GM12878 (cell line): ENCODE results near the gene CHURC1. TPM values are rescaled to one million over a fixed set of nuclear protein-coding genes. Genes with fewer than 3 reads are reported as not detected.

Source experiments
- ATAC-seq: fragments of 200-7000 bp; cut with Tn5 transposase; 3 replicates; pipeline ENCODE4 v1.9.1; 2020; ENCODE audit warnings: mild to moderate bottlenecking, moderate library complexity
- BruUV-seq: library from RNA; stranded (reverse); fragments of 400-500 nt; replicated peaks from 2 replicates; lab custom pipeline; 2021; lab: Mats Ljungman, UMichigan
- CTCF ChIA-PET: fragments of 300-600 bp; sonication (Branson Sonifier 250); formaldehyde crosslinking; extraction: SDS; loops from one replicate; lab custom pipeline; 2021; ENCODE audit warnings: inconsistent platforms; lab: Yijun Ruan, JAX
- POLR2A ChIA-PET: fragments of 350-600 bp; formaldehyde crosslinking; extraction: SDS; loops from one replicate; lab custom pipeline; 2021; ENCODE audit warnings: inconsistent platforms; lab: Charles Lee
- RAD21 ChIA-PET: fragments of 300-600 bp; sonication (Branson Sonifier 250); formaldehyde crosslinking; loops from one replicate; lab custom pipeline; 2023; ENCODE audit warnings: antibody characterized with exemption; ENCODE audit not compliant: unreplicated experiment; lab: Charles Lee
- SMC1A ChIA-PET: fragments of 300-600 bp; sonication (Branson Sonifier 250); formaldehyde crosslinking; loops from one replicate; lab custom pipeline; 2023; ENCODE audit not compliant: unreplicated experiment, uncharacterized antibody; lab: Charles Lee
- DNase-seq: peaks from one replicate; pipeline ENCODE4 v3.0.0-alpha.2; 2011; ENCODE audit warnings: low read depth, low spot score
- FAIRE-seq: peaks from 3 replicates; lab custom pipeline; 2011; peaks lifted over from hg19 to GRCh38; lab: Jason Lieb, UNC
- H2AFZ ChIP-seq: 2 replicates; pipeline ENCODE4 v1.6.0; 2011; ENCODE audit warnings: low read depth, low read length, control low read depth; ENCODE audit not compliant: control insufficient read depth
- H3K27ac ChIP-seq: 2 replicates; pipeline ENCODE4 v1.5.1; 2011; ENCODE audit warnings: control low read depth; ENCODE audit not compliant: control insufficient read depth, insufficient read depth
- H3K27me3 ChIP-seq, 2 experiments: replicated peaks in 1 of 2; 2 replicates each; pipeline versions ENCODE4 v1.6.0 to v1.6.1; 2011; ENCODE audit warnings: low read length in 1 of 2; ENCODE audit not compliant: control insufficient read depth in 2 of 2, insufficient read depth in 2 of 2
- H3K36me3 ChIP-seq, 2 experiments: 2 replicates each; pipeline ENCODE4 v1.5.1; 2011; ENCODE audit warnings: low read length in 1 of 2; ENCODE audit not compliant: control insufficient read depth in 2 of 2, insufficient read depth in 2 of 2
- H3K4me1 ChIP-seq: 2 replicates; pipeline ENCODE4 v1.6.1; 2011; ENCODE audit warnings: mild to moderate bottlenecking, low read length, moderate library complexity, mixed read lengths; ENCODE audit not compliant: control insufficient read depth, insufficient read depth
- H3K4me2 ChIP-seq: 2 replicates; pipeline ENCODE4 v1.6.0; 2011; ENCODE audit warnings: control low read depth; ENCODE audit not compliant: control insufficient read depth, insufficient read depth
- H3K4me3 ChIP-seq: fragments of 200-600 bp; sonication (generic); 2 replicates; pipeline ENCODE4 v1.5.1; 2016
- H3K79me2 ChIP-seq: 2 replicates; pipeline ENCODE4 v1.6.0; 2011; ENCODE audit warnings: low read length; ENCODE audit not compliant: control insufficient read depth, insufficient read depth
- H3K9ac ChIP-seq: 2 replicates; pipeline ENCODE4 v1.8.0; 2011; ENCODE audit warnings: low read length, control low read depth, mixed read lengths; ENCODE audit not compliant: control insufficient read depth, insufficient read depth
- H3K9me3 ChIP-seq: replicated peaks from 3 replicates; pipeline ENCODE4 v1.5.1; 2011; ENCODE audit warnings: mild to moderate bottlenecking, low read length; ENCODE audit not compliant: control insufficient read depth, insufficient read depth
- H4K20me1 ChIP-seq: 2 replicates; pipeline ENCODE4 v1.6.0; 2011; ENCODE audit not compliant: control insufficient read depth, insufficient read depth
- BCL11A ChIP-seq: IDR thresholded peaks from 2 replicates; pipeline ENCODE4 v1.6.1; 2011; ENCODE audit warnings: low read depth, low read length
- ESRRA ChIP-seq: IDR thresholded peaks from 2 replicates; pipeline ENCODE4 v1.6.1; 2012; ENCODE audit warnings: mild to moderate bottlenecking, low read length, improper control_type of control experiment
- EZH2 ChIP-seq: IDR thresholded peaks from 2 replicates; pipeline ENCODE4 v1.6.1; 2012; ENCODE audit warnings: low read depth, mild to moderate bottlenecking, control low read depth, inconsistent platforms, low read length, borderline replicate concordance; ENCODE audit not compliant: control insufficient read depth
- GABPA ChIP-seq: IDR thresholded peaks from 2 replicates; pipeline ENCODE4 v1.6.1; 2014; ENCODE audit warnings: antibody characterized with exemption, low read depth, mild to moderate bottlenecking, inconsistent platforms
- MYB ChIP-seq: fragments of 150-350 bp; IDR thresholded peaks from 2 replicates; pipeline ENCODE4 v1.6.1; 2014; ENCODE audit warnings: mild to moderate bottlenecking, low read depth, low read length, borderline replicate concordance
- PAX5 ChIP-seq: IDR thresholded peaks from 2 replicates; pipeline ENCODE4 v1.6.1; 2011; ENCODE audit warnings: low read depth, low read length, borderline replicate concordance
- RELB ChIP-seq: fragments of 450-650 bp; IDR thresholded peaks from 2 replicates; pipeline ENCODE4 v1.6.1; 2017; ENCODE audit warnings: low read depth, mild to moderate bottlenecking, moderate library complexity
- RFX5 ChIP-seq: IDR thresholded peaks from 2 replicates; pipeline ENCODE4 v1.6.1; 2011; ENCODE audit warnings: low read depth, low read length, improper control_type of control experiment
- SRF ChIP-seq, 2 experiments: IDR thresholded peaks; 2 replicates each; pipeline ENCODE4 v1.6.1; 2011; ENCODE audit warnings: low read depth in 2 of 2, low read length in 2 of 2, mild to moderate bottlenecking in 1 of 2, moderate library complexity in 1 of 2
- STAT1 ChIP-seq: fragments of 450-650 bp; conservative IDR thresholded peaks from 2 replicates; pipeline ENCODE4 v1.6.1; 2014; ENCODE audit warnings: antibody characterized with exemption, mild to moderate bottlenecking
- TBL1XR1 ChIP-seq: IDR thresholded peaks from 2 replicates; pipeline ENCODE4 v1.6.1; 2012; ENCODE audit warnings: low read depth, low read length, improper control_type of control experiment
- ZBTB40 ChIP-seq: fragments of 450-650 bp; IDR thresholded peaks from 2 replicates; pipeline ENCODE4 v1.6.1; 2016; ENCODE audit warnings: mild to moderate bottlenecking, moderate library complexity, borderline replicate concordance
- ZNF622 ChIP-seq: fragments of 450-650 bp; IDR thresholded peaks from 2 replicates; pipeline ENCODE4 v1.6.1; 2017; ENCODE audit warnings: mild to moderate bottlenecking, inconsistent platforms
- WGBS: methylation state at CpG from one replicate; pipeline ENCODE4 v1.1.6; 2016; ENCODE audit warnings: low lambda C conversion rate; ENCODE audit not compliant: insufficient replicate concordance, insufficient coverage; ENCODE audit errors: missing lambda C conversion rate; 5-methylcytosine and 5-hydroxymethylcytosine counted together
- in situ Hi-C: fragments of 300-500 bp; cut with MboI; formaldehyde crosslinking; loops from 9 replicates; pipeline ENCODE4 v1.14.3; 2018; ENCODE audit warnings: mixed read lengths
- intact Hi-C: fragments of 100-400 bp; cut with micrococcal nuclease; formaldehyde crosslinking; loops from one replicate; pipeline ENCODE4 v1.14.2; 2022; ENCODE audit not compliant: unreplicated experiment
- polyA plus RNA-seq, 11 experiments: library from polyadenylated mRNA; depleted of rRNA in 4 of 11; unstranded in 6 of 11; stranded (reverse) in 5 of 11; fragments of >200 nt; fragmentation: Nextera tagmentation in 4 of 11; fragmentation: Illumina TruSeq in 1 of 11; extraction: Ambion mirVana in 4 of 11; extraction: Trizol in 1 of 11; gene quantifications; 1 replicate in 1 of 11; 2 replicates in 10 of 11; pipeline versions ENCODE4 v1.2.1 to v1.2.3, GENCODE V29; 2011 to 2016; ENCODE audit warnings: inconsistent platforms in 2 of 11, missing spikeins in 2 of 11, low read depth in 1 of 11
- total RNA-seq, 4 experiments: library from RNA; depleted of rRNA in 3 of 4; stranded (reverse); fragments of >200 nt in 3 of 4; fragmentation: Illumina TruSeq in 1 of 4; extraction: Trizol in 1 of 4; gene quantifications; 2 replicates each; pipeline versions ENCODE4 v1.2.1 to v1.2.3, GENCODE V29; 2013 to 2021
- TF ChIP-seq, protein P1 (sequence below): fragments of 450-650 bp; IDR thresholded peaks from 2 replicates; pipeline ENCODE4 v1.6.1; 2017; ENCODE audit warnings: mild to moderate bottlenecking
- TF ChIP-seq, protein P2 (sequence below): fragments of 450-650 bp; IDR thresholded peaks from 2 replicates; pipeline ENCODE4 v1.6.1; 2016; ENCODE audit warnings: mild to moderate bottlenecking

Gene CHURC1
- total and polyA plus RNA-seq, 10 of the 15 experiments (the other 5 are each of a cell fraction or from before 2014, with no cell fraction given) = 41.0 to 421 (median 140) TPM

GRCh38 chr14:64943556-64943955, 29.3 kb downstream of the CHURC1 start:
- Histone ChIP-seq H4K20me1 (no peaks in the 10 kb centered on the region), H3K4me3 (no peak overlapping the region), H3K9ac (no peak overlapping the region), H3K79me2 (no peaks in the 10 kb centered on the region), H2AFZ (no peak overlapping the region), H3K4me2 (no peak overlapping the region), H3K9me3 (no peaks in the 10 kb centered on the region), H3K4me1 (no peaks in the 10 kb centered on the region), H3K36me3 (peaks cover 0 to 4% of the 10 kb centered on the region in 2 experiments; a peak in 2 of 4 replicates), H3K27ac (no peak overlapping the region), H3K27me3 (no peaks in the 10 kb centered on the region)
- in situ Hi-C loops = no loop called here
- intact Hi-C loops = no loop called here
- SMC1A ChIA-PET = interaction anchor here (1.0 to 1.2 kb wide), 2 partner anchors 17 to 19 kb away, joined by 3 read pairs; no protein-coding TSS in a partner anchor
- BruUV-seq = no TSS peak
- DNase-seq (no peak), ATAC-seq (no peak), FAIRE-seq (no peak)
- POLR2A ChIA-PET = interaction anchor here (1.3 kb wide), 1 partner anchor 9 kb away, joined by 4 read pairs; no protein-coding TSS in a partner anchor
- WGBS = 33% methylated on average over 6 of the region's 6 CpGs
- RAD21 ChIA-PET = interaction anchor here (1.9 kb wide), 1 partner anchor 9 kb away, joined by 4 read pairs; no protein-coding TSS in a partner anchor
- CTCF ChIA-PET = interaction anchor here (0.6 to 2.3 kb wide), 5 partner anchors 9 to 164 kb away, joined by 3 to 7 read pairs (median 4); no protein-coding TSS in a partner anchor
- no peak for TF ChIP-seq ESRRA
- TF ChIP-seq RELB = no peak
- no peak for TF ChIP-seq ZNF622
- no peak for TF ChIP-seq BCL11A
- no peak for TF ChIP-seq MYB
- no peak for TF ChIP-seq GABPA
- TF ChIP-seq ZBTB40 = no peak
- no peak for TF ChIP-seq EZH2
- no peak for TF ChIP-seq PAX5
- TF ChIP-seq, protein P1, sequence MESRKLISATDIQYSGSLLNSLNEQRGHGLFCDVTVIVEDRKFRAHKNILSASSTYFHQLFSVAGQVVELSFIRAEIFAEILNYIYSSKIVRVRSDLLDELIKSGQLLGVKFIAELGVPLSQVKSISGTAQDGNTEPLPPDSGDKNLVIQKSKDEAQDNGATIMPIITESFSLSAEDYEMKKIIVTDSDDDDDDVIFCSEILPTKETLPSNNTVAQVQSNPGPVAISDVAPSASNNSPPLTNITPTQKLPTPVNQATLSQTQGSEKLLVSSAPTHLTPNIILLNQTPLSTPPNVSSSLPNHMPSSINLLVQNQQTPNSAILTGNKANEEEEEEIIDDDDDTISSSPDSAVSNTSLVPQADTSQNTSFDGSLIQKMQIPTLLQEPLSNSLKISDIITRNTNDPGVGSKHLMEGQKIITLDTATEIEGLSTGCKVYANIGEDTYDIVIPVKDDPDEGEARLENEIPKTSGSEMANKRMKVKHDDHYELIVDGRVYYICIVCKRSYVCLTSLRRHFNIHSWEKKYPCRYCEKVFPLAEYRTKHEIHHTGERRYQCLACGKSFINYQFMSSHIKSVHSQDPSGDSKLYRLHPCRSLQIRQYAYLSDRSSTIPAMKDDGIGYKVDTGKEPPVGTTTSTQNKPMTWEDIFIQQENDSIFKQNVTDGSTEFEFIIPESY = no peak
- no peak for TF ChIP-seq SRF (IDR thresholded peaks at IDR 0.05; ENCODE audit: low read depth in 2 of 2, low read length in 2 of 2)
- TF ChIP-seq RFX5 = no peak
- TF ChIP-seq, protein P2, sequence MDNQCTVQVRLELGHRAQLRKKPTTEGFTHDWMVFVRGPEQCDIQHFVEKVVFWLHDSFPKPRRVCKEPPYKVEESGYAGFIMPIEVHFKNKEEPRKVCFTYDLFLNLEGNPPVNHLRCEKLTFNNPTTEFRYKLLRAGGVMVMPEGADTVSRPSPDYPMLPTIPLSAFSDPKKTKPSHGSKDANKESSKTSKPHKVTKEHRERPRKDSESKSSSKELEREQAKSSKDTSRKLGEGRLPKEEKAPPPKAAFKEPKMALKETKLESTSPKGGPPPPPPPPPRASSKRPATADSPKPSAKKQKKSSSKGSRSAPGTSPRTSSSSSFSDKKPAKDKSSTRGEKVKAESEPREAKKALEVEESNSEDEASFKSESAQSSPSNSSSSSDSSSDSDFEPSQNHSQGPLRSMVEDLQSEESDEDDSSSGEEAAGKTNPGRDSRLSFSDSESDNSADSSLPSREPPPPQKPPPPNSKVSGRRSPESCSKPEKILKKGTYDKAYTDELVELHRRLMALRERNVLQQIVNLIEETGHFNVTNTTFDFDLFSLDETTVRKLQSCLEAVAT = no peak
- no peak for TF ChIP-seq TBL1XR1
- no peak for TF ChIP-seq STAT1
